Coronary artery (tissue), 2 donors: ENCODE data around the gene PIM2.

ENCODE experiments used
- DNase-seq: peaks from one replicate; pipeline ENCODE4 v3.0.0-alpha.2; 2017; ENCODE audit warnings: low spot score
- H3K27ac ChIP-seq, 2 donors: fragments of 200-600 bp; sonication (generic); one replicate each; pipeline ENCODE4 v1.5.1; 2016 to 2019
- H3K4me3 ChIP-seq: fragments of 200-600 bp; sonication (generic); 2 replicates; pipeline ENCODE4 v1.5.1; 2016; ENCODE audit warnings: mild to moderate bottlenecking, moderate library complexity
- TF ChIP-seq, protein P1 (sequence below): fragments of 200-600 bp; sonication (generic); IDR thresholded peaks from one replicate; pipeline ENCODE4 v1.5.1; 2019; ENCODE audit warnings: antibody characterized with exemption

The PIM2 gene

DNA sequence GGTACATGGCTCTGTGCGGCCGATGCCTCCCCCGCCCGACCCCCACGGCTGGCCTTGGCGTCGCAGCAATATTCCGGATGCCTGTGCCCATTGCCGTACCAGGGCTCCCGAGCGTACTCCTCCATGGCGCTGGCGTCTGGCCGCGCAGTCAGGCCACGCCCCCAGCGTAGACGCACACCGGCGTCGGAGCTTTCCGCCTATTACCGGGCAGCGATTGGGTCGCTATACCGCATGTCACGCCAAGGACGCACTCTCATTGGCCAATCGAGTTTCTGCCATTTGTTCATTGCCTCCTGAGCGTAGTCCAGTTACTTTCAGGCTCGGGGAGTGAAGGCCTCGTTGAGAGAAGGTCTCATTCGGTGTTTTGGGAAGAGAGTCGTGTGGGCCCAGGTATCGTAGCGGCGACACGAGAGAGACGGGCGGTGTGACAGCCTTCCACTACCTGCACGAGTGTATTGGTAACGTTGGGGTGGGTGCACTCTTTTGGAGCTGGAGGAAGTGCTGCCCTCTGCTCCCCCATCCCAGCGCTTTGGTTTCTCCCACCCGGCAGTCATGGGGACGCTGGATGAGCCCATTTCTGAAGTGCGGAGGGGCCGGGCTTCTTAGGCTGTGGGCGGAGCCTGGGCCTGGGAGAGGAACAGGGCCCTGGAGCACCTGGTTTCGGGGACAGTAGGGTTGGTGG is 21.1 kb downstream of the PIM2 start, which contains the start of the genes PQBP1 and TIMM17B:
Gene PQBP1 (plus strand): TSS at position 306 of the 682 bp plus-strand sequence. CDS start 580 bp downstream, outside the sequence.
Gene TIMM17B (minus strand): TSS at position 144 of the 682 bp plus-strand sequence. CDS start 19 bp downstream, at position 125.
- DNase-seq, result peak; percentile 93
- TF ChIP-seq, protein P1, sequence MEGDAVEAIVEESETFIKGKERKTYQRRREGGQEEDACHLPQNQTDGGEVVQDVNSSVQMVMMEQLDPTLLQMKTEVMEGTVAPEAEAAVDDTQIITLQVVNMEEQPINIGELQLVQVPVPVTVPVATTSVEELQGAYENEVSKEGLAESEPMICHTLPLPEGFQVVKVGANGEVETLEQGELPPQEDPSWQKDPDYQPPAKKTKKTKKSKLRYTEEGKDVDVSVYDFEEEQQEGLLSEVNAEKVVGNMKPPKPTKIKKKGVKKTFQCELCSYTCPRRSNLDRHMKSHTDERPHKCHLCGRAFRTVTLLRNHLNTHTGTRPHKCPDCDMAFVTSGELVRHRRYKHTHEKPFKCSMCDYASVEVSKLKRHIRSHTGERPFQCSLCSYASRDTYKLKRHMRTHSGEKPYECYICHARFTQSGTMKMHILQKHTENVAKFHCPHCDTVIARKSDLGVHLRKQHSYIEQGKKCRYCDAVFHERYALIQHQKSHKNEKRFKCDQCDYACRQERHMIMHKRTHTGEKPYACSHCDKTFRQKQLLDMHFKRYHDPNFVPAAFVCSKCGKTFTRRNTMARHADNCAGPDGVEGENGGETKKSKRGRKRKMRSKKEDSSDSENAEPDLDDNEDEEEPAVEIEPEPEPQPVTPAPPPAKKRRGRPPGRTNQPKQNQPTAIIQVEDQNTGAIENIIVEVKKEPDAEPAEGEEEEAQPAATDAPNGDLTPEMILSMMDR, result no peak
- Histone ChIP-seq H3K27ac (peak within 1 kb of the TSS; percentile 83 to 96), H3K4me3 (peak within 1 kb of the TSS; percentile 75)

DNA sequence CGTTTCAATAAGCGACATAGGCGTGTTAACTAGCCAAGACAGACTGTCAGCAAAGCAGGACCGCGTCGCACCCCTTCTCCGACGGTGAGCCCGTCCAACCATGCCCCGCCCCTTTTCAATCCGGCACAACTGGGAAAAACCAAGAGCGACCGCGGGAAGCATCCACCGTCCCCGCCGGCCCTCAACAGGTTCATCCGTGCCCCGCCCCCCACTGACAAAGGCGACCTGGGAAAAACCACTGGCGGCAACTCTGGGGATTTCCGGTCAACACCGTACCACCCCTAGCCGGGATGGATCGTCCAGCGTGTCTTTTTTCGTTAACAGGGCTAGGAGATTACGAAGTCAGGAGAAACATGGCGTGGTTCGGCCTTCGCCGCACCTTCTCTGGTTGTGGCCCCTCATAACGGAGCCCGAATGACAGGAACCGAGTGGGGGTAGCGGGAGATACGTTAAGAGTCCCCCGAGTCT is 21.6 kb downstream of the PIM2 start:
- TF ChIP-seq, protein P1, result no peak
- no peak for DNase-seq
- peak overlapping the region; percentile 83 to 96 for H3K27ac ChIP-seq

DNA sequence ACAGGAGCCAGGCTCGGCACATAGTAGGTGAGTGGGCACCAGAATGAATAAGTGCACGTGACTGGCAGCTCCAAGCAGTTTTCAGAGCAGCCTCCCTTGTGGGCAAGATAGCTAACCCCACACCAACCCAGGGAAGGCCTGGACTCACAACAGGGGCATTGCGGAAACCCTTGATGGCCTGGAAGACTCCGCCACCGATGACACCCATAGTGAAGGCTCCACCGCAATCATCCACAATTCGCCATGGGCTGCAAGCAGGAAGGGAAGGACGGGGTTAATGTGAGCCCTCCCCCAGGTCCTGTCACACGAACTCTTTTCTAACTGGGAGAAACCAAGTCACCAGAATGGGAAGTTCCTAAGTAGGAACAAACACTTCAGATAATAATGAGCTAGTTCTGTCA is 22.2 kb downstream of the PIM2 start:
- Histone ChIP-seq H3K27ac (peak overlapping the region; percentile 83 to 96), H3K4me3 (peak overlapping the region; percentile 75)
- TF ChIP-seq, protein P1, result no peak
- no peak for DNase-seq

More for the DNA sequence above, 21.6 kb downstream of the PIM2 start:
- peak overlapping the region; percentile 75 for H3K4me3 ChIP-seq

DNA sequence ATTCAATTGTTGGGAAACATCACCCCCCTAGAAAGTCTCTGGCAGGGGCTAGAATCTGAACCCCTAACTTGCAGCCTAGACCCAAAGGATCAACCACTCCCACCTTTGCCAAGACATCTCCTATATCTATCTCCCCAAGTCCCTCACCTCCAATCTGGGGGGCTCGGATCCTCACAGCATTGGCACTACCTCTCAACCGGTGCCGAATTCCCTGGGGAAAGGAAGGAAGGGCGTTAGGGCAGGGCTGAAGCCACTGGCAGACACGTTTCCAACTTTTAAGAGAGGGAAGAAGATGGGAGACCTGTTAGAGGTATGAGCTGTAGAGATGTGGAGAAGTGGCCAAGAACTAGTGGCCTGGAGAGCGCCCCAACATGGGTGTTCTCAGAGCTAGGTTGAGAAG is 23.9 kb downstream of the PIM2 start:
- H3K27ac ChIP-seq, result no peak overlapping the region
- TF ChIP-seq, protein P1, result no peak
- DNase-seq, result no peak
- no peak overlapping the region for H3K4me3 ChIP-seq

DNA sequence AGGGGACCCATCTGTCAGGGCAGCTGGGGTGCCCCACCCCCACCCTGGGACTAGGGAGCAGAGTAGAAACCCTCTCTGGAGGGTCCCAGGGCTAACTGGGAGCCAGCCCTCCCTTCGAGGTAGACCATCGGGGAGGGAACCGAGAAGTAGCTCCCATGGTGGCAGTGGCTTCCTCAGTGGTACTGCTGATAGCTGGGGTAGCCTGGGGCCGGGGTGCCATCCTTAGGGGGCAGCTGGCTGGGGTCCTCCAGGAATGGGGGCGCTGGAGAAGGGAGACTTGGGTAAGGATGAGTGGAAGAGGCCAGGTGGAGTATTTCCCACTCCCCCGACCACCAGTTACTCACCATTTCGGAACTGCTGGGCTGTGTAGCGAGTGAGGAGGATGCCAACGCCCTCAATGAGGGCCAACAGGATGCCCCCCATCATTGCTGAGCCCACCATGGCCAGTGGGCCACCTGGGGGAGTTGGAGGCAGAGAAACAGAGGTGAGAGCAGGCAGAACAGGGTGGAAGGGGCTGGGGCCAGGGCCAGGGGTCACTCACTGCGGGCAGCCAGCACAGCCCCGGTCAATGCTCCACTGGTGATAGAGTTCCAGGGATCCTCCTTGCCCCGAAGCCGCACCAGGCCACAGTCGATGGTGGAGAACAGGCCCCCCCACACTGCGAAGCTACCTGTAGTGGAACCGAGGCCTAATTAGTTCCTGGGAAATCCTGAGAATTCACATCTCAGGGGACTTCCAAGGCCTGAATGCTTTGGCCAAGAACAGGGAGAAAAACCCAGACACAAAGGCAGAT is 25.1 kb downstream of the PIM2 start:
- no peak for DNase-seq
- Histone ChIP-seq H3K4me3 (no peak overlapping the region), H3K27ac (no peak overlapping the region)
- TF ChIP-seq, protein P1, result no peak

DNA sequence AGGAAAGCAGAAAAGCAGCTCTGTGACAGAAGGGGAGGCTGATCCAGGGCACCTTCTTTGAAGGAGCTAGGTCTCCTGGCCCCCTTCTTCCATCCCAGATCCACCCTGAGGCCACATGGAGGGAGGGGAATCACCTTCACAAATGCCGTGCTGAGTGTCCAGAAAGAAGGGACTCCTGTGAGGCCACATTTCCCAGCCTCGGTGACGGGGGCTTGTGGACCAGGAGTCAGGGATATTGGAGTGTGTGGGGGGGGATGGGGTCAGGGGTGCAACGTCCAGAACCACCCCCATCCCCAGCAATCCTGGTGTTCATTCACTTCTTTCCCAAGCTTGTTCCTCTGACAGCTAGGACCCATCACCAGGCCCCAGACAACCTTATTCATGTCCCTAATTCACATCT is 25.9 kb downstream of the PIM2 start:
- DNase-seq, result no peak
- TF ChIP-seq, protein P1, result no peak
- H3K27ac ChIP-seq, result no peak overlapping the region

More for the DNA sequence above, 25.9 kb downstream of the PIM2 start:
- no peak overlapping the region for H3K4me3 ChIP-seq
